Measurements from ENCODE around the gene NXPH1. TPM values are rescaled to one million over a fixed set of nuclear protein-coding genes. Genes with fewer than 3 reads are reported as not detected.

Gene NXPH1
- polyA plus RNA-seq, 1 donor (not counting 4 experiments of a cell fraction or from before 2014, with no cell fraction given): not detected

DNA sequence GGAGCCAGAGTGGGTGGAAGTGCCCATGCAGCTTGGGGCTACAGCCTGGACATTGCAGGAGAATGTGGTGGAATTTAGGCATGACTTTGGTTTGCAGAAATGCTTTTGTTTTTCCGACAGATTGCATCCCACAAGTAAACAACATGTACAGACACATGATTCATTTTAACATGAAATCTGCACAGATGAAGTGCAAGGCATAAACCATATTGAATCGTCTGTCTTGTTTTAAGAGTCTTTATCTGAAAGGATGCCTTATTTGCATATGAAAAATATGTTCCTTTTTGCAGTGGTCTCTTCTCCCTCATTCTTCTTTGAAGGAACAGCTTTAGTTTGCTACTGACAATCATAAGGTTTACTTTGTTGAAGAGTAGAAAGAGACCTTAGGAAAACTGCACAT is 94.9 kb downstream of the NXPH1 start:
- Histone ChIP-seq H3K4me1 (ENCODE audit: control insufficient read depth, extremely low read depth, insufficient read depth, low read length) (no peaks in the 10 kb centered on the region), H3K36me3 (ENCODE audit: control insufficient read depth in 2 of 2, extremely low read depth in 1 of 2, insufficient read depth in 2 of 2, low read length in 2 of 2) (no peaks in the 10 kb centered on the region), H3K27me3 (ENCODE audit: control insufficient read depth, extremely low read depth, insufficient read depth, low read length) (no peaks in the 10 kb centered on the region), H3K9me1 (ENCODE audit: control insufficient read depth, extremely low read depth, insufficient read depth, low read length) (no peaks in the 10 kb centered on the region), H4K20me1 (ENCODE audit: control insufficient read depth, extremely low read depth, insufficient read depth, low read length) (no peaks in the 10 kb centered on the region), H3K27ac (ENCODE audit: control insufficient read depth, insufficient read depth, low read length) (no peak overlapping the region), H3K79me2 (ENCODE audit: control insufficient read depth, insufficient read depth, low read length) (no peaks in the 10 kb centered on the region), H2AFZ (ENCODE audit: control insufficient read depth, low read length) (no peak overlapping the region), H3K9me3 (ENCODE audit: control insufficient read depth, low read depth, low read length) (no peaks in the 10 kb centered on the region), H3K9ac (ENCODE audit: control insufficient read depth, extremely low read depth, insufficient read depth, low read length) (no peak overlapping the region), H3K4me3 (ENCODE audit: control insufficient read depth in 2 of 3, extremely low read depth in 1 of 3, insufficient read depth in 2 of 3, low read depth in 1 of 3, low read length in 3 of 3) (no peak overlapping the region), H3K4me2 (ENCODE audit: control insufficient read depth, extremely low read depth, insufficient read depth, low read depth, low read length) (no peak overlapping the region)
- no peak for FAIRE-seq
- dilution Hi-C loops (cut with MboI; ENCODE audit: extremely low pct_ligation_motif_present, low sequenced_read_pairs): no loop called here
- TF ChIP-seq, protein P1, sequence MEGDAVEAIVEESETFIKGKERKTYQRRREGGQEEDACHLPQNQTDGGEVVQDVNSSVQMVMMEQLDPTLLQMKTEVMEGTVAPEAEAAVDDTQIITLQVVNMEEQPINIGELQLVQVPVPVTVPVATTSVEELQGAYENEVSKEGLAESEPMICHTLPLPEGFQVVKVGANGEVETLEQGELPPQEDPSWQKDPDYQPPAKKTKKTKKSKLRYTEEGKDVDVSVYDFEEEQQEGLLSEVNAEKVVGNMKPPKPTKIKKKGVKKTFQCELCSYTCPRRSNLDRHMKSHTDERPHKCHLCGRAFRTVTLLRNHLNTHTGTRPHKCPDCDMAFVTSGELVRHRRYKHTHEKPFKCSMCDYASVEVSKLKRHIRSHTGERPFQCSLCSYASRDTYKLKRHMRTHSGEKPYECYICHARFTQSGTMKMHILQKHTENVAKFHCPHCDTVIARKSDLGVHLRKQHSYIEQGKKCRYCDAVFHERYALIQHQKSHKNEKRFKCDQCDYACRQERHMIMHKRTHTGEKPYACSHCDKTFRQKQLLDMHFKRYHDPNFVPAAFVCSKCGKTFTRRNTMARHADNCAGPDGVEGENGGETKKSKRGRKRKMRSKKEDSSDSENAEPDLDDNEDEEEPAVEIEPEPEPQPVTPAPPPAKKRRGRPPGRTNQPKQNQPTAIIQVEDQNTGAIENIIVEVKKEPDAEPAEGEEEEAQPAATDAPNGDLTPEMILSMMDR (optimal IDR thresholded peaks at IDR 0.05 in 1 of 3, IDR thresholded peaks at IDR 0.05 in 1 of 3, conservative IDR thresholded peaks at IDR 0.05 in 1 of 3; ENCODE audit: extremely low read depth in 1 of 3, insufficient read depth in 2 of 3, low read length in 3 of 3): no peak
- TF ChIP-seq EZH2 (IDR thresholded peaks at IDR 0.05; ENCODE audit: low read length): no peak
- DNase-seq (ENCODE audit: low read depth, low spot score): no peak

DNA sequence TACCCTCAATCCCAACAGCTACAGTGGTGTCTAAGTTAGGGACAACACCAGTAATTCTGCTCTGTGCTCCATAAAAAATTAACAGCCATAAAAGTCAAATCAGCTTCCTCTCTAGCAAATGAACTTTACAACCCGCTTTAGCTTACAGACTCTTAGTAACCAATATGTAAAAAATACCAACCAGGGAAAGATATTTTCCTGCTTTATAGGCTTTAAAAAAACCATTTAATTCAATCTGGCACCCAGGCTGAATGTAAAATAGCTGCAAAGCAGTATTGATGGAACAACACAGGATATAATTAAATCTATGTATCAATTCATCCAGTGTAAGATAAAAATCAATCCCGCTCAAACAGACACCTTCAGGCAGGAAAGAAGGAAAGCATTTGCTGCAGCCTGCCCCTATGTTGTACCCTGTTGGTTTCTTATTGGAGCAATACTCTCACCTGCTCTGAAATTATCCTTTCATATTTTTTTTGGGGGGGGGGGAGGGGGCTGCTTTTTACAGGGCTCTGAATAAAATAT is 98.6 kb downstream of the NXPH1 start:
- no peak overlapping the region for H3K27ac ChIP-seq (ENCODE audit: control insufficient read depth, insufficient read depth, low read length)
- no peaks in the 10 kb centered on the region for H3K9me1 ChIP-seq (ENCODE audit: control insufficient read depth, extremely low read depth, insufficient read depth, low read length)
- TF ChIP-seq, protein P1 (optimal IDR thresholded peaks at IDR 0.05 in 1 of 3, IDR thresholded peaks at IDR 0.05 in 1 of 3, conservative IDR thresholded peaks at IDR 0.05 in 1 of 3; ENCODE audit: extremely low read depth in 1 of 3, insufficient read depth in 2 of 3, low read length in 3 of 3): no peak
- no peak for TF ChIP-seq EZH2 (IDR thresholded peaks at IDR 0.05; ENCODE audit: low read length)
- H3K4me2 ChIP-seq (ENCODE audit: control insufficient read depth, extremely low read depth, insufficient read depth, low read depth, low read length): no peak overlapping the region
- H3K9ac ChIP-seq (ENCODE audit: control insufficient read depth, extremely low read depth, insufficient read depth, low read length): no peak overlapping the region
- H3K4me1 ChIP-seq (ENCODE audit: control insufficient read depth, extremely low read depth, insufficient read depth, low read length): no peaks in the 10 kb centered on the region
- H3K79me2 ChIP-seq (ENCODE audit: control insufficient read depth, insufficient read depth, low read length): no peaks in the 10 kb centered on the region
- dilution Hi-C loops (cut with MboI; ENCODE audit: extremely low pct_ligation_motif_present, low sequenced_read_pairs): no loop called here
- DNase-seq (ENCODE audit: low read depth, low spot score) (no peak), FAIRE-seq (no peak)
- H3K36me3 ChIP-seq (ENCODE audit: control insufficient read depth in 2 of 2, extremely low read depth in 1 of 2, insufficient read depth in 2 of 2, low read length in 2 of 2): no peaks in the 10 kb centered on the region
- H3K27me3 ChIP-seq (ENCODE audit: control insufficient read depth, extremely low read depth, insufficient read depth, low read length): no peaks in the 10 kb centered on the region
- H2AFZ ChIP-seq (ENCODE audit: control insufficient read depth, low read length): no peak overlapping the region
- H4K20me1 ChIP-seq (ENCODE audit: control insufficient read depth, extremely low read depth, insufficient read depth, low read length): no peaks in the 10 kb centered on the region
- no peak overlapping the region for H3K4me3 ChIP-seq (ENCODE audit: control insufficient read depth in 2 of 3, extremely low read depth in 1 of 3, insufficient read depth in 2 of 3, low read depth in 1 of 3, low read length in 3 of 3)
- H3K9me3 ChIP-seq (ENCODE audit: control insufficient read depth, low read depth, low read length): no peaks in the 10 kb centered on the region

Measured in keratinocyte (primary cell).